ENCODE results near the gene HOMER3. TPM values are rescaled to one million over a fixed set of nuclear protein-coding genes. Genes with fewer than 3 reads are reported as not detected.

The HOMER3 gene
- total and polyA plus RNA-seq, 4 donors = 9.9 to 39.2 (median 35.0) TPM

DNA sequence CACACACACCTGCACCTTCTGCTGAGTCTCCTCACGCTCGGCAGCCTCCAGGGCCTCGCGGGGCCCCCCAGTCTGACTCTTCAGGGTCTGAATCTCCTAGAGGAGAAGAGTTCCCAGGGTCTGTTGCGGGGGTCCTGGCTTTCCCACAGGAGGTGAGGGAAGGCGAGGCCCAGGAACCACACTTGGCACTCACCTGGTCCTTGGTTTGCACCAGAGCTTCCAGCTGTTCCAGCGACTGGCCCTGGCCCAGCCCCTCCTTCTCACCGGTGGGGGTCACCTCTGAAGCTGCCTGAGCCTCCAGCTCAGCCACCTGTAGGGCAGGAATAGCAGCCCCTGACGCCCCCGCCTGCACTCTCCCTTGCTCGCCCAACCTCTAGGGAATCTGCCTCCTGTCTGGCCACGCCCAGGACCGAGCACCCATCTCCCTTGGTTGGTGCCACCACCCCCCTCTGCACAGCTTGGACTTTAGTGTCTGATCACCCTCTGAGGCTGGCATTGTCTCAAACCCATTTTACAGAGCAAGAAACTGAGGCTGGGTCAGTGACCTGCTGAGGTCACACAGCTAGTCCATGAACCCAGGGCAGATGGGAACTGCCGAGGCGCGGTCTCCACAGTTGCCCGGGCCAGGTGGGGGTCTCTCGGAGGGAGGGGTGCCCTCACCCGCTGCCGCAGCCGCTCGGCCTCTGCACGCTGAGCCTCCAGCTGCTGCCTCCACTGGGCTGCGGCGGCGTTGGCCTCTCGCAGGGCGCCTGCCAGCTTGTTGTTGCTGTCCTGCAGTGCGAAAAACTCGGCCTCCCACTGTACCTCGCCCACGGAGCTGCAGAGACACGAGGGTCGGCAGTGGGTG lies 9.5 kb downstream of the HOMER3 start:
- peaks cover 59% of the 10 kb centered on the region for H3K36me3 ChIP-seq (ENCODE audit: control insufficient read depth, insufficient read depth, low read length)
- no peaks in the 10 kb centered on the region for H3K27me3 ChIP-seq (ENCODE audit: control insufficient read depth, insufficient read depth, low read length)
- no peak overlapping the region for H3K4me3 ChIP-seq (ENCODE audit: low read depth, low read length)
- no peak overlapping the region for H3K27ac ChIP-seq (ENCODE audit: low read depth, low read length)
- 82% methylated on average over 27 of the region's 34 CpGs for WGBS (ENCODE audit: insufficient coverage)
- no peaks in the 10 kb centered on the region for H3K9me3 ChIP-seq (ENCODE audit: control insufficient read depth, insufficient read depth, low read length)
- DNase-seq (ENCODE audit: low read depth in 4 of 6, low spot score in 6 of 6) = no peak
- peaks cover 13% of the 10 kb centered on the region for H3K4me1 ChIP-seq (ENCODE audit: control insufficient read depth, insufficient read depth, low read length)

- DNase-seq (ENCODE audit: low read depth in 4 of 6, low spot score in 6 of 6) = no peak
- Histone ChIP-seq H3K27ac (ENCODE audit: low read depth, low read length) (no peak overlapping the region), H3K36me3 (ENCODE audit: control insufficient read depth, insufficient read depth, low read length) (peaks cover 79% of the 10 kb centered on the region), H3K4me3 (ENCODE audit: low read depth, low read length) (no peak overlapping the region), H3K4me1 (ENCODE audit: control insufficient read depth, insufficient read depth, low read length) (peaks cover 13% of the 10 kb centered on the region), H3K27me3 (ENCODE audit: control insufficient read depth, insufficient read depth, low read length) (no peaks in the 10 kb centered on the region), H3K9me3 (ENCODE audit: control insufficient read depth, insufficient read depth, low read length) (no peaks in the 10 kb centered on the region)
- 86% methylated on average over 24 of the region's 25 CpGs for WGBS (ENCODE audit: insufficient coverage)
These were observed 11.7 kb downstream of the HOMER3 start for GRCh38 chr19:18929311-18929710.

DNA sequence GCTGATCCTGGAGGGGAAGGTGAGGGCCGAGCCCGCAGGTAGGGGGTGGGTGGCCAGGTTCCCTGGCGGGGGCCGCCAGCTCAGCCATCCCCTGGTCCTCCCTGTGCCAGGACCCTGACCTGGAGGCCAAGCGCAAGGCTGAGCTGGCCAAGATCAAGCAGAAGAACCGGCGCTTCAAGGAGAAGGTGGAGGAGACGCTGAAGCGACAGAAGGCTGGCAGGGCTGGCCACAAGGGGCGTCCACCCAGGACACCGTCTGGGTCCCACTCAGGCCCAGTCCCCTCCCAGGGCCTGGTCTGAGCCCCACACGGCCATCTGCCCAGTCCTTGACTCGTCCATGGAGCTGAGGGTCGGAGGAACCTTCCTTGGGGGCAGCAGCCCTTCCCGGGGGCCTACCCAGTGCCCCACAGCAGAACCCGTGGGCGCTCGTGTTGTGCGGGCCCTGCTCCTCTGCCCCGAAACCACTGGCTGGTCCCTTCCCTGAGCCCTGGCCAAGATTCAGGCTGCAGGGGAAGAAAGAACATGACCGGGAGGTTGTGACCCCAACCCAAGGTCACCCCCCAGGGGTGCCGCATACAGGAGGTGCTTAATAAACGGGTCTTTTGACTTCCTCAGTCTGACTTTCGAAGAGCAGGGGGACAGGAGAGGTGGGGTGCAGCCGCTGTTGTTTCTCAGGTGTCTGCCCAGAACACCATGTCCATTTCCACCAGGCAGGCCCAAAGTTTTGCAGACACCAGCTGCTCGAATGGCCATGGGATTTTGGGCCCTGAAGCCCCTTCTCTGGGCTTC lies 12.8 kb downstream of the HOMER3 start:
- no peaks in the 10 kb centered on the region for H3K27me3 ChIP-seq (ENCODE audit: control insufficient read depth, insufficient read depth, low read length)
- WGBS (ENCODE audit: insufficient coverage) = 90% methylated on average over 24 of the region's 26 CpGs
- no peak overlapping the region for H3K4me3 ChIP-seq (ENCODE audit: low read depth, low read length)
- no peak for DNase-seq (ENCODE audit: low read depth in 4 of 6, low spot score in 6 of 6)
- H3K27ac ChIP-seq (ENCODE audit: low read depth, low read length) = no peak overlapping the region
- H3K9me3 ChIP-seq (ENCODE audit: control insufficient read depth, insufficient read depth, low read length) = no peaks in the 10 kb centered on the region
- peaks cover 11% of the 10 kb centered on the region for H3K4me1 ChIP-seq (ENCODE audit: control insufficient read depth, insufficient read depth, low read length)
- peaks cover 79% of the 10 kb centered on the region for H3K36me3 ChIP-seq (ENCODE audit: control insufficient read depth, insufficient read depth, low read length)

- H3K4me1 ChIP-seq (ENCODE audit: control insufficient read depth, insufficient read depth, low read length) = peaks cover 17% of the 10 kb centered on the region
- DNase-seq (ENCODE audit: low read depth in 4 of 6, low spot score in 6 of 6) = no peak
- H3K27me3 ChIP-seq (ENCODE audit: control insufficient read depth, insufficient read depth, low read length) = no peaks in the 10 kb centered on the region
- H3K27ac ChIP-seq (ENCODE audit: low read depth, low read length) = no peak overlapping the region
- WGBS (ENCODE audit: insufficient coverage) = 98% methylated on average over 7 of the region's 15 CpGs
- H3K9me3 ChIP-seq (ENCODE audit: control insufficient read depth, insufficient read depth, low read length) = no peaks in the 10 kb centered on the region
- H3K4me3 ChIP-seq (ENCODE audit: low read depth, low read length) = no peak overlapping the region
- peaks cover 85% of the 10 kb centered on the region for H3K36me3 ChIP-seq (ENCODE audit: control insufficient read depth, insufficient read depth, low read length)
These were observed 16.3 kb downstream of the HOMER3 start for GRCh38 chr19:18924684-18925213.

GRCh38 chr19:18922228-18922985 lies 18.6 kb downstream of the HOMER3 start:
- WGBS (ENCODE audit: insufficient coverage) = 93% methylated on average over 29 of the region's 29 CpGs
- Histone ChIP-seq H3K27me3 (ENCODE audit: control insufficient read depth, insufficient read depth, low read length) (no peaks in the 10 kb centered on the region), H3K27ac (ENCODE audit: low read depth, low read length) (no peak overlapping the region), H3K4me1 (ENCODE audit: control insufficient read depth, insufficient read depth, low read length) (peaks cover 30% of the 10 kb centered on the region), H3K9me3 (ENCODE audit: control insufficient read depth, insufficient read depth, low read length) (no peaks in the 10 kb centered on the region), H3K4me3 (ENCODE audit: low read depth, low read length) (no peak overlapping the region), H3K36me3 (ENCODE audit: control insufficient read depth, insufficient read depth, low read length) (peaks cover 63% of the 10 kb centered on the region)
- DNase-seq (ENCODE audit: low read depth in 4 of 6, low spot score in 6 of 6) = no peak

- DNase-seq (ENCODE audit: low read depth in 4 of 6, low spot score in 6 of 6) = no peak
- no peaks in the 10 kb centered on the region for H3K27me3 ChIP-seq (ENCODE audit: control insufficient read depth, insufficient read depth, low read length)
- H3K4me3 ChIP-seq (ENCODE audit: low read depth, low read length) = no peak overlapping the region
- no peaks in the 10 kb centered on the region for H3K9me3 ChIP-seq (ENCODE audit: control insufficient read depth, insufficient read depth, low read length)
- no peak overlapping the region for H3K27ac ChIP-seq (ENCODE audit: low read depth, low read length)
- peaks cover 57% of the 10 kb centered on the region for H3K36me3 ChIP-seq (ENCODE audit: control insufficient read depth, insufficient read depth, low read length)
- 95% methylated on average over 17 of the region's 17 CpGs for WGBS (ENCODE audit: insufficient coverage)
- peaks cover 30% of the 10 kb centered on the region for H3K4me1 ChIP-seq (ENCODE audit: control insufficient read depth, insufficient read depth, low read length)
These were observed 19.4 kb downstream of the HOMER3 start for GRCh38 chr19:18921593-18921992.

DNA sequence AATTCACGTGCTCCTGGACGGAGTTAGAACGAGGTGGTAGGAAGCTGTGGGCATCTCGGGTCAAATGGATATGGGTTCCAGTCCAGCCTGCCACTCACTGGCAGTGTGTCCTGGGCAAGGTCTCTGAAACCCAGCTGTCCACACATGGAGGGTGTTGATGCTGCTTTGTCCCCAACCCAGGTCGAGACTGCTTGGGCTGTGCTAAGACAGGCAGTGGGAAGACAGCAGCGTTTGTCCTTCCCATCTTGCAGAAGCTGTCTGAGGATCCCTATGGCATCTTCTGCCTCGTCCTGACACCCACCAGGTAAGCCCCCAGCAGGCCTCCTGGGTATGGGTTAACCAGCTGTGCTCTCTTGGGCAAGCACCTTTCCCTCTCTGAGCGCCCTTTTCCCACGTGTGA lies 20.6 kb downstream of the HOMER3 start:
- H3K36me3 ChIP-seq (ENCODE audit: control insufficient read depth, insufficient read depth, low read length) = peaks cover 50% of the 10 kb centered on the region
- WGBS (ENCODE audit: insufficient coverage) = 75% methylated on average over 9 of the region's 9 CpGs
- no peak overlapping the region for H3K27ac ChIP-seq (ENCODE audit: low read depth, low read length)
- H3K9me3 ChIP-seq (ENCODE audit: control insufficient read depth, insufficient read depth, low read length) = no peaks in the 10 kb centered on the region
- H3K4me1 ChIP-seq (ENCODE audit: control insufficient read depth, insufficient read depth, low read length) = peaks cover 35% of the 10 kb centered on the region
- no peaks in the 10 kb centered on the region for H3K27me3 ChIP-seq (ENCODE audit: control insufficient read depth, insufficient read depth, low read length)
- no peak for DNase-seq (ENCODE audit: low read depth in 4 of 6, low spot score in 6 of 6)
- peak overlapping the region; percentile 94 for H3K4me3 ChIP-seq (ENCODE audit: low read depth, low read length)

DNA sequence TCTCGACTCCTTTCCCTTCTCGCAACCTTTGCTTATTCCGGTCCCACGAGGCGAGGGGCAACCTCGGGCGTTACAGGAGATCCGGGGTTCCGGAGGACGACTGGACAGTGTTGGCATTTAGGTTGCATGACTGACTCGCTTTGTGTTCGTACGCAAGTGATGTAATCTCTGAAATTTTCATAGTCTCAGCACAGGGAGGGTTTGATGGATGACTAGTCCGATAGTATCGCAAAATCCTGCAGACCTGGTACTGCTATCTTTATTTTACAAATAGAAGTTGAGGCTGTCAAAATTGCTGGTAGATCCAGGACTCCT lies 21.2 kb downstream of the HOMER3 start:
- 0% methylated on average over 13 of the region's 15 CpGs for WGBS (ENCODE audit: insufficient coverage)
- no peaks in the 10 kb centered on the region for H3K9me3 ChIP-seq (ENCODE audit: control insufficient read depth, insufficient read depth, low read length)
- H3K4me3 ChIP-seq (ENCODE audit: low read depth, low read length) = peak overlapping the region; percentile 94
- DNase-seq (ENCODE audit: low read depth in 4 of 6, low spot score in 6 of 6) = no peak
- H3K27me3 ChIP-seq (ENCODE audit: control insufficient read depth, insufficient read depth, low read length) = no peaks in the 10 kb centered on the region
- H3K27ac ChIP-seq (ENCODE audit: low read depth, low read length) = no peak overlapping the region
- peaks cover 50% of the 10 kb centered on the region for H3K36me3 ChIP-seq (ENCODE audit: control insufficient read depth, insufficient read depth, low read length)
- H3K4me1 ChIP-seq (ENCODE audit: control insufficient read depth, insufficient read depth, low read length) = peaks cover 40% of the 10 kb centered on the region

GRCh38 chr19:18919086-18919899 lies 21.7 kb downstream of the HOMER3 start, which contains the start of the genes COPE and DDX49:
Gene COPE (minus strand): TSS chr19:18919387. CDS start chr19:18919348, 39 bp downstream.
Gene DDX49 (plus strand): TSS chr19:18919715. CDS start chr19:18919742, 27 bp downstream.
- Histone ChIP-seq H3K9me3 (ENCODE audit: control insufficient read depth, insufficient read depth, low read length) (no peaks in the 10 kb centered on the region), H3K4me3 (ENCODE audit: low read depth, low read length) (peak within 1 kb of the TSS; percentile 94), H3K27me3 (ENCODE audit: control insufficient read depth, insufficient read depth, low read length) (no peaks in the 10 kb centered on the region), H3K27ac (ENCODE audit: low read depth, low read length) (peak within 1 kb of the TSS; percentile 88), H3K36me3 (ENCODE audit: control insufficient read depth, insufficient read depth, low read length) (peaks cover 50% of the 10 kb centered on the region), H3K4me1 (ENCODE audit: control insufficient read depth, insufficient read depth, low read length) (peaks cover 40% of the 10 kb centered on the region)
- 0% methylated on average over 72 of the region's 72 CpGs for WGBS (ENCODE audit: insufficient coverage)
- peak; percentile 98 to 100 (median 100) for DNase-seq (ENCODE audit: low read depth in 4 of 6, low spot score in 6 of 6)

All from spinal cord (tissue), 10 donors.